Fibroblast of skin of scalp (primary cell): ENCODE results near the gene ZNF516.

Source experiments
- DNase-seq: peaks from one replicate; pipeline ENCODE4 v3.0.0-alpha.2; 2013

Gene ZNF516

DNA sequence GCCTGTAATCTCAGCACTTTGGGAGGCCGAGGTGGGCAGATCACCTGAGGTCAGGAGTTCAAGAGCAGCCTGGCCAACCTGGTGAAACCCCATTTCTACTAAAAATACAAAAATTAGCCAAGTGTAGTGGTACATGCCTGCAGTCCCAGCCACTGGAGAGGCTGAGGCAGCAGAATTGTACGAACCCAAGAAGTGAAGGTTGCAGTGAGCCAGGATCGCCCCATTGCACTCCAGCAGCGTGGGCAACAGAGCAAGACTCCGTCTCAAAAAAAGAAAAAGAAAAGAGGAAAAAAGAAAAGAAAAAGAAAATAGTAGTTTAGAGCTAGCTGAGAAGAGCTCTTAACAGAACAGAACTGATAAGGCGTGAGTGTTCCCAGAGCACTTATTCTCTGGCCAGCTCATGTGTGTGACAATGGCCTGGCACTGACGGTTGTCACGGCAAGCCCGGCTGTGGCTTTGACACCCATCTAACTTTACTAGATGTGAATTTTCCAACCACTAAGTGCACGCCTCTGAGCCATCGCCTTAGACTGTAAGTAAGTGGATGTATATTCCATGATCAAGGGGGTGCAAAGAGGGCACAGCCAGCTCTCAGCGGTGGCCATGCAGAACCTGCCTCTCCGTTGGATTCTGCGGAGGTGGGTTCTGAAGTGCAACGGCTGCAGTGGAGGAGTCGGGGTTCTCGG is 80.0 kb downstream of the ZNF516 start:
- no peak for DNase-seq

DNA sequence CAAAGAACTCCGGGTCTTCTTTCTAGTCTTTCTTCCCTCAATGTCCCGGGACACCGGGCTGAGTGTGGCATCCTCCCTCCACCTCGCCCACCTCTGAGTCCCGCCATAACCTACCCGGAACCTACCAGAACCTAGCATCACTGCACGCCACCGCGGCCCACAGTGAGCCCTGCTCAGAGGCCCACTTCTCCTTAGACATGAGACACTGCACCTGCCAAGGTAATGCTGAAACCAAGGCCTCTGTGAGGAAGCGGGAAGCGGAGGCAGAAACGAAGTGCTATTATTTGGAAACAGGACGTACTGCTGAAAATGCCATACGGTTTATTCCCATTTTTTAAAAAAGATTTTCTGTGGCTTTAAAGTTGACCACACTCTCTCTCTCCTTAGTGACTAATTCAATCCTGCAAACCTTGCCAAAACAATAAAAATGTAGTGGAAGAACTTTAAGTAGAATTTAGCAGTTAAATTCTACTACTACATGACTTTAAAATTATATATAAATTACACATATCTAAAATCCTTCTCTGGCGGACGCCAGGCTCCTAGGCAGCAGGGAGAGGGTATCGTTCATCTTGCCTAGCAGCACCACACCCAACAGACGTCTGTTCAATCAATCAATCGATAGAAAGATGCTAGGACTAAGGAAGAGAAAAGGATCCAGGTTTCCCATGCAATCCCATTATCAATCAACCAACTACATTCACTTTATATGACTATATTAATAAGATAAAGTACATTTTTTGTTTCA is 82.0 kb downstream of the ZNF516 start:
- DNase-seq: peak; percentile 38

DNA sequence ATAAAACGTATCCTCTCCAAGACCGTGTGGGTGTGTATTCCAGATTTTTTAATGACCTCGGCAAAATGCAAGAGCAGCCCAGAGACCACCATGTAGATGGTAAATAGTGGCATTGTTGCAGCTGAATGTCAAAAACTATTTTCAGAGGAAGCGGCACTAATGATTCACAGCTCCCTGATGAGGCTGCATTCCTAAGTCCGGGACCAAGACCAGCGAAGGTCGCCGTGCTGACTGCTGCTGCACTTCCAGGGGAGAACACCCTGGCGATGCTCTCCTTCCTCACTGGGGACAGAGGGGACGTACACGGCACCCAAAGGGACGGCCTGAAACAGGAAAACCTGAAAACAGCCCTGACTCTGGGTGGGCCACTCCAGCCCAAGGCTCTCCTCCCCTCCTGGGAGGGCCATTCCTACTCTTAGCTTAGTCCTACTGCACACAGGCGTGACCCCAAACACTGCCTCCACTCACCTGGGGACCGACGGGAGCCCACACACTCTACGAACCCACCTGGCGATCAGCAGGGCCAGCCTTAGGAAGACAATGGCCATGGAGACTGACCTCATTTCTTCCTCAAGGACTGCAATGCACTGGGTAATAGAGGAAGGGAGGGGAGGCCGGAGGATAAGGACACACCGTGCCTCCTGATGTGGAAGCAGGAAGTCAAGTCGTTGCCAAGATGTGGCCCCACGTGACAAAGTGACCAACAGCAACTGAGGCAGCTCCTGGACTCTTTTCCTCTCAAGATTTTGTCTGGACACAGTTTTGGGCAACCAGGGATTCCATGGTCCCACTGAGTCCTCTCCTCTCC is 82.8 kb downstream of the ZNF516 start:
- DNase-seq: peak; percentile 58

DNA sequence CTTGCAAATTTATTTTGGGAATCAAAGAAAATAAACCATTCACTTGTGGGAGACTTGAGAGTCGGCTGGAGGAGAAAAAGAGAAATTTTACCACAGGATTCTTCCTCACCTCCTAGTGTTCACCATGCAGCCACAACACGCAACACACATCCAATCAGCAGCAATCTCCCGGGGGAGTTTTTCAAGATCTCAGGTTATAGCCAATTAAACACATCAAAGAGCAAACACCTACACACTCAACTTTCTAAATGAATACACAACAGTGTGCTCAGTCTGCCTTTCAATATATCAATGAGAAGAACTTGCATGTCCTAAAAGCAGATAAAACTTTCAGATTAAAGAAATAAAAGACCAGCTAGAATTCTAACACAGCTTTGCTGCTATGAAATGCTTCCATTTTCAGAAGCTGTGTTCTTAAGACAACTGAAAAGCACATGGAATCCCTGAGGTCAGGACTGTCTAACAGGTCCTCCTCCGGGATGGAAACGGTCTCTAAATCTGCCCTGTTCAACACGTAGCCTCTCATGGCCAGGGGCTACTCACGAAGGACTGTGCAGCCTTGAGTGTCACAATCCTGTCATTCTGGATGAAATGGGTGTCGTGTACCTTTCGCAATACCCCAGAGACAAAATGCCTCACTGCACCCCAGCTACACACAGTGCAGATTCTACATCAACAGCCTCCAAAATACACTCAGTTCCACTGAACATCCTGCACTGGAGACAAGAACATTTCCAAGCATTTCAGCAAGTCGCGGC is 84.2 kb downstream of the ZNF516 start:
- DNase-seq: no peak

DNA sequence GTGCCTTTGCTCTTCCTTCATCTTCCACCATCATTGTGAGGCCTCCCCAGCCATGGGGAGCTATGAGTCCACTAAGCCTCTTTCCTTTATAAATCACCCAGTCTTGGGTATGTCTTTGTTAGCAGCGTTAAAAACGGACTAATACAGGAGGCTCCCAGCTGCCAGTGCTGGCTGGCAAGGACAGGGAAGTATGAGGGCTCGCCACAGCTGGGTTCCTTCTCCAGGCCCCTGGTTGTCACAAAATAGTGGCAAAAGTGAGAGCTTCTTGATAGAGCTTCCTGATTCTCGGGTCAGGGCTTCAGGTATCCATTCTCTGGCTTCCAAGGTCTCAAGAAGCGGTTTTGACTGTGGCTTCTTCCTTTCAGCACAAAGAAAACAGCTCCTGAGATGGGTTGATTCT is 85.0 kb downstream of the ZNF516 start:
- DNase-seq: no peak

DNA sequence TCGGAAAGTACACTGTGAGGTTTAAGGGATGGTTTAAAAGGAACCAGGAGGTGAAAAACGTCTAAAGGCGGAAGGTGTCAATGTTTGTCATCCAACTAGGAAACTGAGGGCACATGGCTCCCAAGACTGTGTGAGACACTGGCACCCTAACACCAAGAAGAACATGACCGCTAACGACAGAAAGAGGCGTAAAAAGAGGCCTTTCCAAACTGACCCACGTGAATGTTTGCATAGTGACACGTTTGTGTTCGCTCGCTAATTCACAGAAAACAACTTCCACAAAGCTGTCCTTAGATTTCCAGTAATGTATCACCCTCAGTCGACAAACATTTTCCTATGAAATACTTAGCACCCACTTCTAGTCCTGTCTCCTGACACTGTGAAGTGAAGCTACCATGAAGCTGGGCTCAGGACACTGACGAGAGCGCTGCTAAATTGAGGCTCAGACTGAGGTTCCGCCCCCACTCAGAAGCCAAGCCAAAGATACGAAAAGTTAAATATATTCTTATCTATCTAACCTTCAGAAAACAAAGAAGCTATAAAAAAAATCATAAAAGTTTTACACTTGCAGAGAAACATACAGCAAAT is 86.5 kb downstream of the ZNF516 start:
- DNase-seq: no peak

DNA sequence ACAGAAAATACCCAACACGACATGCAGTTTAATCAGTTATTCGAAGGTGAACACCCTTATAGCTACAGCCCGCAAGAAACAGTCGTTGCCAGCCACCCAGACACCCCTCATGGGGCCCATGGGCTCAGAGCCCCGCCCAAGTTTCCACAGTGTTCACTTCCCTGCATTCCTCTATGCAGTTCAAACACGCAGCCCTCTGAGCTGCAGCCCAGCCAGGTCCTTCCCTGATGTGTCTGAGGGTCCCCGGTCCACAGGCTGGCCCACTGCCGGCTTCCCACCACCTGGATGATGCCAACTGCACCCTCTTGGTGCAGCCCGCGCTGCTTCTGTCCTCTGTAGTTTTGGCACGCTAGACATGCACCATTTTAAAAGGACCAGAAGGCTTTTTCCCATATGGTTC is 87.4 kb downstream of the ZNF516 start:
- no peak for DNase-seq

DNA sequence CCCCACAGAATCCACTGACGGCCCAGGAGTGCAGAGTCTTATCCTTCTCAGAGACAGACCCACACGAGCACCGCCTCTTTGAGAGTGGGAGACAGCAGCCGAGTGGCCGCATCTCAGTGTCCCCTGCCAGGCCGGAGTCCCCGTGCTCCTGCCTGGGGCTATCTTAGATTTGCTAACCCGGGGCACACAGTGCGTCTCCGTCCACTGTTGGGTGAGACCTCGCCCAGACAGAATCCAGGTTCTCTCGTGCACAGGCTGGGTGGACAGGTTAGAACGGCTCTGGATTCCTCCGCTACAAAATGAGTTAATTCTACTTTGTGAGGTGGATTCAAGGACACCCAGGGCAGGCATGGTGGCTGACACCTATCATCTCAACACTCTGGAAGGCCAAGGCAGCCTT is 88.3 kb downstream of the ZNF516 start:
- no peak for DNase-seq

DNA sequence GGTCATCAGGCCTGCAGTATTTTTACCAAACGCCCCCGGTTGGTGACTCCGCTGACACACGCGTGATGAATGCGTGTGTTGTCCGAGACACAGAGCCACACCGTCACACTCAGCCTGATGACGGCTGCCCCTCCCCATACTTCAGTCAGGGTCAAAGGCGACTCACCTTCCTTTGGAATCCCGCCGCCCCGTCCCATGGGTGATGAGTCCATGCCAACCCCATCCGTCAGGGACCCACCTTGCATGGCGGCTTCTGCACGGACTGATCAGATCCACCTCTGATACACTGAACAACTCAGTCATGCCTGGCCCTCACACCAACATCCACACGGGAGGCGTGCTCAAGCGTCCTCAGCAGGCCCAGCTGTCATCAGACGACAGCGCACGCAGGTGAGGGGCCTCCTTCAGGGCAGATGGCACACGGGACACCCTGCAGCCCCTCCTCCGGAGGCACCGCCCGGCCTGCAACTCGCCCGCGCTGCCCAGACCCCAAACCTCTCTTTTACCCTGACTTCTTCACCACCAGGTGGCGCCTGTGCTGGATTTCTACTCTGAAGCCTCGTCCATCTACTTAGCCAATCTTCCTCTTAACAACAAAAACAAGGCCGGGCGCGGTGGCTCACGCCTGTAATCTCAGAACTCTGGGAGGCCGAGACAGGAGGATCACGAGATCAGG is 89.2 kb downstream of the ZNF516 start:
- peak; percentile 53 for DNase-seq

DNA sequence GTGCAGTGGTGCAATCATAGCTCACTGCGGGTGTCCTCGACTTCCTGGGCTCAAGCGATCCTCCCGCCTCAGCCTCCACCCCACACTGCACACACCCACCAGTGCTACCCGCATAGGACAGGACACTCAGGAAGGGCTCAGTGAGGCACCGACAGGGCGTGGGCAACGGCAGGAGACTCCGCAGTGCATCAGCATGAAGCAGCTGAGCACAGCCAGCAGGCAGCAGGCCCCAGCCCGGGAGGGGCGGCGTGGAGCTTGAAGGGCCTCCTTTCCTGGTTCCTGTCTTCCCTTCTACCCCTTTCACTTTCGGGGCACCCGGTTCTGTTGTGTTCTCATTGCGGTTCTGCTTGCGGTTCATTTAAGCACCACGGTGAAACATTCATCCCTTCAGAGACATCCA is 89.8 kb downstream of the ZNF516 start:
- DNase-seq: no peak

DNA sequence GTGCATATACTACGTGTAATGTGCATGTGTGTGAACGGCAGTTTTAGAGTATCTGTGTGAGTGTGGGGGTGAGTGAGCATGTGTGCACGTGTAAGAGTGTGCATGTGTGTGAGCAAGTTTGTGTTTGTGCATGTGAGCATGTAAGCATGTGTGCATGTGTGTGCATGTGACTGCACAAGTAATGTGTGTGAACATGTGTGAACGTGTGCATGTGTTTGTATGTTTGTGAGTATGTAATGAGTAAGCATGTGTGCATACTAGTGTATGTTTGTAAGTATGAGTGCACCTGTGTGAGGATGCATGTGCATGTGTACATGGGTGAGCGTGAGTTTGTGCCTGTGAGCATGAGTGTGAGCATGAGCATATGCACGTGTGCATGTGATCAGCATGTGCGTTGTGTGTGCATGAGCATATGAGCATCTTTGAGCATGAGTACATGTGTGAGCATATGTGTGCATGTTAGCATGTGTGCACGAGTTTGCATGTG is 90.7 kb downstream of the ZNF516 start:
- no peak for DNase-seq

DNA sequence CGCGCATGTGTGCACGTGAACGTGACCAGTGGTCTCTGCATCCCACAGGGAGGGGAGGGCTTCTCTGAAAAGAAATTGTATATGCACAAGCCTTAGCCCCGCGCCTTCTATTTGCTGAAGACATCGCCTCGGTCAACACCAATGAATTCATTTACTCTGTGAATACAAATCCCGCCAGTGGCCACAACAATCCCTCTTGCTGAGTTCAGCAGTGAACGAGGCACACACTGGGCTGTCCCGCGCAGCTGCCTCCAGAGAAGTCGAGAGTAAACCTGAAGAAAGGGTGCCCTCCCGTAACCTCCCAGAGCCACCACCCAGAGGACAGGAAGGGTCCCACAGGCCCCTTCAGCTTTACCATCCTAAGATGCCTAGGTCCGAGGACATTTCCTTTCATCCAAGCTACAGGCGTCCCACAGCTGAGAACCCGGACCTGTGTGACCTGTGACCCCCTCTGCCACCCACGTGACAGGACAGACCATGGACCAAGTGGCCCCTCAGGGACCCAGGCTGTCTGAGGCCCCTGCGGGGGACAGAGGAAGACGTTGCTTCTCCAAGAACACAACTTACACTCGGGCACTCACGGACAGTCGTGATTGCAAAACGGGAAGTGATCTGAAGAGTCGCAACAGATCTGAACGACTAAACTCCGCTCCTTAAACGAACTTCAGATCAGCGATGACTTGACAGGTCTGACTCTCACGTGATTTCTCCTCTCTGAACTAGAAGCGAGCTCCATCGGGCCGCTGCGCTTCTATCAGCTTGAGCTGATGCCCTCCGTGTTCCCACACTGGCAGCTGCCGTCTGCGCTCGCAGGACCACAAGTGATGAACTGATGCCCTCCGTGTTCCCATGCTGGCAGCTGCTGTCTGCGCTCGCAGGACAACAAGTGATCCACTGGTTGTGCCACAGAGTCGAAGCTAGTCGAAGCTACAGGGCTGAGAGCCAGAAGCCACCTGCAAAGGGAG is 92.7 kb downstream of the ZNF516 start:
- DNase-seq: no peak

DNA sequence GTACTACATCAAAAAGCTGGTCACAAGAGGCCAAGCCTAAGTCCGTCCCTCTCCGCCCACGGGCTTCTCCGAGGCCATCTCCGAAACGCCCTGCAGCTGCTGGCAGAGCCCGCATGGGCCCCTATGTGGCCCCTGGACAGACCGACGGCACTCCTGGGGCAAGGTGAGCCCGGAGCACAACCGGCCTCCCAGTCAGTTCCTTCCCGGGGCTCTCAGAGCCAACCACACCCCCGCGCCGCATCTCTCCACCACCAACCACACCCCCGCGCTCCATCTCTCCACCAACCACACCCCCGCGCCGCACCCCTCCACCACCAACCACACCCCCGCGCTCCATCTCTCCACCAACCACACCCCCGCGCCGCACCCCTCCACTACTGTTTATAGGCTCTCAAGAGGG is 93.5 kb downstream of the ZNF516 start:
- no peak for DNase-seq

DNA sequence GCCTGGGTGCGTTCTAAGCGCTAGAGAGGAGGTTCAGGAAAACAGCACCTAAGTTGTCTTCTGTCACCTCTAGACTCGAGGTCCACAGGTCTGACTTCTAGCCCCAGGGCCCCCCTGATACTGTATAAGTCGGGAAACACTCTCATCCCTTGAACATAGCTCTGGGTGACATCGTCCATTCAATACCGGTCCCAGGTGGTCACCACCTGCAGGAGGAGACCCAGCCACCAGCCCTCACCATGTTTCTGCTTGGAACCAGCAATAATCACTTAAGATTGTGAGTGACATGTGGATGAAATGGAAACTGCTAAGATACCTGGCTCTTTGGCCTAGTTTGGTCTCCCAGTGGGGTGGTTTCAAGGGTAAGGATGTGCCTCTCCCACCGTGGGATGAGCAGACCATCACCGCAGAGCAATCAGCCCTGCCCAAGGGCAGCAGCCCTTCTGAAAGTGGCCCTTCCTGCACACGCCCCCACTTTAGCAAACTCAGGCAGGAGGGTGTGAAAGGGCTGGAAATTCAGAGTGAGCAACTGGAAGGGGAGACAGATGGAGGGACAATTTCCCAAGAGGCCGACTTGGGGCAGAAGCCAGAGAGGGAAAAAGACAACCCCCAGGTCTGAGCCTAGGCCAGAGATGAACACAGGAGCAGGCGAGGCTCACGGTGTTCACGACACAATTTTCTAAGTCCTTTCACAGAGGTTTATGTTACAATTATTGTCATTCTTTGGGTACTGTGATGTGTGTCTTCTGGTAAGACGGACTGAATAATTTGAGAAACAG is 95.2 kb downstream of the ZNF516 start:
- DNase-seq: no peak

DNA sequence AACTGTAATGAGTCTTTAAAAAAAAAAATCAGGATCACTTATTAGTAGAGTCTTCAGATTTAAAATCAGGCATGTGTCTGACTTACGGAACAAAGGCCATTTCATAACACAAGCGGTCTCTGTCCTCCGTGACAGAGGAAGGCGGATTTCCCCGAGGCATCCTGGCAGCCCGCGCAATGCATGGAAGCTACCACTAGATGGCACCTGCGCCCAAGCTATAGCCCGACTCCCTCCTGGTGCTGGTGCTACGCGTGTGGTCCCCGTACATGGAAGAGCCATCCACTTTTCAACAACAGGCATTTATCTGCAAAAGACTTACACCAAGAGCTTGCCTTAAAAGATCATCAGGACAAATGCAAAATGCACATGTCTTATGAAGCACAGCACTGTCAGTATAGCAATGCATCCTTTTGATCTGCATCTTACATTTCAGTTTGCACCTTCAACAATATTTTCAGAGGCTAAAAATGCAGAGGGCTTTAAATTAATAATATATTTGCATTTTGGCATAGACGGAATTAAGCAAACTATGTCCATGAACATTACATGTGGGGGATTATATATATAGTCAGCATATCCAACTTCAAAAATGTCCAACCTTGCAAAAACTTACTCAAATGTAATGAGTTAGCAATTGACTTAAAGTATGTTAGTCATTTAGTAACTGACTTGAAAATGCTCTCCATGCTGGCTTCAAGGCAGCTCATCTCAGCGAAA is 96.0 kb downstream of the ZNF516 start:
- peak; percentile 75 for DNase-seq

DNA sequence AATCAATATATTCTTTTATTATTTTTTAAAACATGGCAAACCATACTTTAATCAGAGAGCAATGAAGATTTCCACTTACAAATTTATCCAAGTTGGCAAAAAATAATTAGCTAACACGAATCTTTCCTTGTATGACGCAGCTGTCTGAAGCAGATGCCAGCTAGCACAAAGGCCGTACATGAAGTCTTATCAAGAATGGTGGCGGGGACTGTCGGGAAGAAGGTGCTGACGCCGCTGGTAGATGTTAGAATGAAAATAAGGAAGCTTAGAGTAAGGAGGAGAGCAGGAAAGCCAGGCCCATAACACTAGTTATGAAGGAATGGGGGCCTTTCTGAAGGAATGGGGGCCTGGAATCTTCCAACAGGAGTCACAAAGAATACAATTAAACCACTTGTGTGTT is 96.7 kb downstream of the ZNF516 start:
- DNase-seq: no peak

DNA sequence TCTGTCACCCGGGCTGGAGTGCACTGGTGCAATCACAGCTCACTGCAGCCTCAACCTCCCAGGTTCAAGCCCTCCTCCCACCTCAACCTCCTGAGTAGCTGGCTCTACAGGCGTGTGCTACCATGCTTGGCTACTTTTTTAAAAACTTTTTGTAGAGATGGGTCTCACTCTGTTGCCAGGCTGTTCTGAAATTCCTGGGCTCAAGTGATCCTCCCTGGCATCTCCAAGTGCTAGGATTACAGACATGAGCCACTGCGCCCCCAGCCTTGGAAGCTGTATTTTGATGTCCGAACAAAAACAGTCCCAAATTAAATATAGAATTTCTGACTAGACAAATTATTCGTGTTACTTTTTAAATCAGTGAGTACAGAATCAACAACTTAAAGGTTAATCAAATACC is 97.4 kb downstream of the ZNF516 start:
- DNase-seq: no peak

DNA sequence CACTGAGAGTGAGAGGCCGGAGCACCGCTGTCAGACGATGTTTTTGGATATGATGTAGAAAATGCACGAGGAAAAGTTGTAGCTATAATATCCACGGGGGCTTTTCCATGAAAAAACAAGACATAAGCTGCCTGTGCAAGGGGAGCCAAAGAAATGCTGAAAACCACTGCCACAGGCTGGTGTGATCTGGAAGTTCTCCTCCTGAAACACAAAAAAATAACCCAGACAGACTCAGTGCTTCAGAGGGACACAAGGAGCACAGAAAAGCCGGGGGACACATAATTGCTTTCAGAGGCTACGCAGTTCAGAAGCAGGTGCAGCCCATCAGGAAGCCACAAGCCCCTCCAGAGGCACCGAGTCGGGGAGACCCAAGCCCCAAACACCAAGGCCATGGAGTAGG is 98.2 kb downstream of the ZNF516 start:
- no peak for DNase-seq

DNA sequence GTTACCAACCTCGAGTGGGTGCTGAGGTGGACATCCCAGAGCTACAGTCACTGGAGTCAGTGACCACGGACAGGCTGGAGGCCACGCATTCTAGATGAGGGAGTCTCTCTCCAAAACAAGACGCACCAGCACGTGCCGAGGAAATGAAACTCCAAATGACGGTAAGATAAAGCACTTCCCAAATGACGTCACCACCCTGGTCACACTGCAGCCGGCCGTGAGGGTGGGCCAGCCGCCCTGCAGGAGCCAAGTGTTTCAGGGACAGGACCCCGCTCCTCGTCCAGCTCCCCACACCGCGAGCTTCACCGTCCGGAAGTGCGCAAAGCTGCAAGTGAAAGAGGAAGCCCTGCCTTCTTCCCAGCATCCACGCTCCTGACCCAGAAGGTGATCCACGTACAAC is 99.4 kb downstream of the ZNF516 start:
- no peak for DNase-seq
